GM12891 (cell line): Measurements from ENCODE around the gene LCE3D.

Experiments
- PAX5 ChIP-seq: IDR thresholded peaks from 2 replicates; pipeline ENCODE4 v1.6.1; 2011; ENCODE audit warnings: low read length, moderate library complexity, mild to moderate bottlenecking; ENCODE audit not compliant: insufficient read depth, severe bottlenecking
- POLR2A ChIP-seq: IDR thresholded peaks from 2 replicates; pipeline ENCODE4 v1.6.1; 2011; ENCODE audit warnings: low read depth, low read length, control low read depth
- POLR2AphosphoS5 ChIP-seq: IDR thresholded peaks from 2 replicates; pipeline ENCODE4 v1.6.1; 2011; ENCODE audit warnings: low read depth, low read length, control low read depth
- POU2F2 ChIP-seq: IDR thresholded peaks from 2 replicates; pipeline ENCODE4 v1.6.1; 2011; ENCODE audit warnings: low read depth, mild to moderate bottlenecking, control low read depth, low read length, moderate library complexity
- SPI1 ChIP-seq: IDR thresholded peaks from 2 replicates; pipeline ENCODE4 v1.6.1; 2011; ENCODE audit warnings: low read depth, low read length, control low read depth
- TAF1 ChIP-seq: IDR thresholded peaks from 2 replicates; pipeline ENCODE4 v1.6.1; 2011; ENCODE audit warnings: low read depth, low read length, control low read depth

DNA sequence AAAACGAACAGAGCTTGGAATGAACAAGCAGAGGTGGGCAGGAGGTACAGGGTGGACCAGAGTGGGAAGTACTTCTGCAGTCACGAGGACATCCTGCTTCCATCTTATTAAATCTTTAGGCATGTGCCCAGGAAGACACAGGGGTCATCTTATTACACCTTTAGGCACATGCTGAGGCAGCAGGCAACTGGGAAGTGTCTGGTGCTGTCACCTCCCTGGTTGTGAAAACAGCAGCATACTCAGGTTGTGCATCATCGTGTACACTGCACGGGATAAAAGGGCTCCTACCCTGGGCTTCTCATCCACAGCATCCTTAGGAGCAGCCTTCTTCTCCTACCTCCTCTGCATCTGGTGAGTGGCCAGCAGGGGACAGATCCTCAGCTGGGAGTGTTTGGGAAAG lies 19.6 kb upstream of the LCE3D start, which contains the start of gene LCE3C:
- TF ChIP-seq POLR2A: no peak
- no peak for TF ChIP-seq POLR2AphosphoS5
- no peak for TF ChIP-seq TAF1
- no peak for TF ChIP-seq SPI1
- TF ChIP-seq POU2F2: no peak
- TF ChIP-seq PAX5: no peak
